GM21526 (cell line): ENCODE measurements around the gene HOXD13.

Experiments used
- ATAC-seq: cut with Tn5 transposase; IDR thresholded peaks from one replicate; pipeline ENCODE4 v1.9.1; 2021; ENCODE audit warnings: moderate library complexity; ENCODE audit not compliant: unreplicated experiment, low FRiP score

The HOXD13 gene

GRCh38 chr2:176117823-176118371 lies 25.4 kb downstream of the HOXD13 start:
- ATAC-seq: no peak

DNA sequence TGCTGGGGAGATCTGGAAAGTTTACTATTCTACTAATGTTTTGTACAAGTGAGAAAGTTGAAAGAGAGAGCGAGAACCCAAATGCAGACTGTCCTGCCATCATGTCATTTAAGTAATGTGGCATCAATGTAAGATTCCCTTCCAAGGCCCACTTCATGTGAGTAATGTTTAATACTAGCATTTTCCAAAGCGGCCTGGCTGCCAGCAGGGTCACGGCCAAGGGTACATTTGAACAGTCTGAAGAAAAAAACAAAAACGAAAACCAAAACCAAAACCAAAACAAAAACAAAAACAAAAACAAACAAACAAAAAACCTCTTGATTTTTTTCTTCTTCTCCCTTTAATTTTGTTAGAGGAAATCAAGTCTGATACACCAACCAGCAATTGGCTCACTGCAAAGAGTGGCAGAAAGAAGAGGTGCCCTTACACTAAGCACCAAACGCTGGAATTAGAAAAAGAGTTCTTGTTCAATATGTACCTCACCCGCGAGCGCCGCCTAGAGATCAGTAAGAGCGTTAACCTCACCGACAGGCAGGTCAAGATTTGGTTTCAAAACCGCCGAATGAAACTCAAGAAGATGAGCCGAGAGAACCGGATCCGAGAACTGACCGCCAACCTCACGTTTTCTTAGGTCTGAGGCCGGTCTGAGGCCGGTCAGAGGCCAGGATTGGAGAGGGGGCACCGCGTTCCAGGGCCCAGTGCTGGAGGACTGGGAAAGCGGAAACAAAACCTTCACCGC lies 26.2 kb downstream of the HOXD13 start:
- ATAC-seq: no peak

DNA sequence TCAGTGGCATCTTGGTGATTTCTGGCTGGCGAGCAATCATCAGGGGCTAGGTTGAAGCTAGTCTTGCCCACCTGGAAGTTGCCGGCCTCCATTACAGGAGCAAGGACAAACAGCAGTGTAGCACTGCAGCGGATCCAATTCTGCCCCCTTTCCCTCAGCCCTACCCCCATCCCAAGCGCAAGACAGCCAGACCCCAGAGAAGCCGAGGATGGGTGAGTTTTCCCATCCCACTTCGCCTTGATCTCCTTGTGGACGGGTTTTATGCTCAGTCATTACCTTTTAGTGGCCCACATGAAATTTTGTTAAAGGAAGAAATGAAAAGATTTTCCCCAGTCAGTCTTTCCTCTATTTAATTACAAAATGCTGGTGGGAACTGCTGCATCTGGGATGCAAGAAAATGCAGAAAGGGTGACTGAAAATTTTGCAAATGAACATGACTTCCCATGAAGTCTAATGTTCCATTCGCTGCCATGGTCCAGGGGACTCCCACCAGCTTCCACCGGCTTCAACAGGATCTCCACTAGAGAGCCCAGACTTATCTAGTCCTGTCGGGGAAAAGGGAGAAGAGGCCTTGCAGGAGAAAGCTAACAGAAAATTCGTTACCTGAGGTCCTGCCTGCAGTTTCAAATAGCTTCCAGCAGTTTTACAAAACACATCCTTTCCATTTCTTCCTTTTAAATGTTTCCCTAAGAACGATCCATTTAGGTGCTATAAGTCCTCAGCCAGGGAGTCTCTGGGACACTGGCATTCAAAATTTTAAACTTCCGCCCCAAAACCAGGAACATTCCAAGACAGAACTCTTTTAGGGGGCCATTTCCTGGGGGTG lies 28.1 kb downstream of the HOXD13 start:
- no peak for ATAC-seq

- no peak for ATAC-seq
These were observed 28.9 kb downstream of the HOXD13 start for GRCh38 chr2:176121190-176122051.

GRCh38 chr2:176122052-176122682 lies 29.6 kb downstream of the HOXD13 start:
- ATAC-seq: no peak

- ATAC-seq: no peak
These were observed 30.3 kb downstream of the HOXD13 start, which contains the start of gene HOXD9 for GRCh38 chr2:176122683-176123410. HOXD9 (plus strand) TSS chr2:176122719; CDS start chr2:176122769, 50 bp downstream.

- no peak for ATAC-seq
These were observed 31.0 kb downstream of the HOXD13 start for GRCh38 chr2:176123411-176124109.

- no peak for ATAC-seq
These were observed 31.8 kb downstream of the HOXD13 start for GRCh38 chr2:176124110-176124946.

DNA sequence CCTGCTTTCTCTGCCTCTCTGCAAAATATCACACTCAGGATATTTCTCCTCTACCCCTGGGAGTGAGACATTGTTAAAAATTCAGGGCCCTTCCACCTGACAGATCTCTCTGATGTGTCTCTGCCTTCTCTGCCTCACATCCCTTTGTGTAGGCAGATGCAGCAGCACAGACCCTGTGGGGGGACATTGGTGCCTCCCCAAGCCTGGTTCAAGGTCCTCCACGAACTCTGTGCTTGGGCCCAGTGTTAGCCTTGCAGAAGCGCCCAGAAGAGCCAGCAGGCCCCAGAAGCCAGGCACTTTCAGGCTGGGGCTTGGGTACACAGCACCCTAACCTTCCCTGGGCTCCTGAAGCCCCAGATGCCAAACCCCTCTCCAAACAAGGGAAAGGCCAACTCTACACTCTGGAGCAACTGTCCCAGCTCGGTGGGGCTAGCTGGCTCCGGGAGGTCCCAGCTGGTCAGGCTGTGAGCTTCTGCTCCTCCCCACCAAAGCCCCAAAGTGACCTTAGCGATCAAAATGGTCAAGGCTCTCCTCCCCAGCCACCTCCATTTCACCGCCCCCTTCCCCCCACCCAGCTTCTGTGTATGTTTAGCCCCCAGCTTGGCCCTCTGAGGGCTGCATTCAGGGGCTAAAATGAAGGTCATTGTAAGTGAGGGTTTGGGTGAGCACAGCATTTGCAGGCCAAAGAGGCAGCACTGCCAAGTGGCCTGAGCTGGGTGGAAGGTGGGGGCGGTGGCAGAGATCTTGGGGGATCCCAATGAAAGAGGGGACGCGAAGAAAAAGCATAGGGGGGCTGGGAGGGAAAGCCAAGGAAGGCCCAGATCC lies 32.6 kb downstream of the HOXD13 start:
- ATAC-seq: no peak

- no peak for ATAC-seq
These were observed 33.2 kb downstream of the HOXD13 start for GRCh38 chr2:176125772-176126054.

DNA sequence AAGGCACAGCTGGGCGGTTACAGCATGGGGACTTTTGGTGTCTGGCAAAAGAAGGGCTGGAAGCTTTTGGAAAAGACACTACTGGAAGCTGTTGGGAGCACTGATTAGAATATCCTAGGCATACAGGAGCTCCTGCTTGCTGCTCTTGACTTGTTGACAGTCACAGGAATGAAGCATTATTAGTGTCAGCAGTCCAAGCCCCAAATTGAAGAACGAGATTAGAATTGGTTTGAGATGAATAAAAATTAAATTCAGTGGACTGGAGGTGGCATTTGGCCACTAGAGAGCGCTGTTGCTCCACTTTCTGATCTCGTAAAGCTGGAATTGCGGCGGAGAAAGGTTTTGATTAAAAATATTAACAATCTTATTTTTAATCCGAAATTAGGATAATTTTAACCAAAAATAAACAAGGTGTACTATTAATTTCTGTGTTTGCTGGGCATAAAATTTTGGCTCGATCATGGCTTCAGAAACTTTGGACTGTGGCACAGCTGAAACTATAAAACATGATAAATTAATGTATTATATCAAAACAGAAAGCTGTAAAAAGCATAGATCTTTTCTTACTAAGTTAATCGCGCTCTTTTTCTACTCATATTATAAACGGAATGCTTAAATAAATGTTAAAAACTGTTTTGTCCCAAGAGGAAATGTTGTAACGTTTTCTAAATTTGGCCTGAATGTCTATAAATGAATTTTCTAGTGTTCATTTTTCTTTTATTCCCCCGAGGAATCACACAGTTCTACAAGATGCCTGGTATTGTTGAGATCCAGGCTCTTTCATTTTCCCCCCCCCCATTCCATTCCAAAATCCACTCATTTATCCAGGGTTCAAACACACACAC lies 34.6 kb downstream of the HOXD13 start:
- ATAC-seq: no peak

DNA sequence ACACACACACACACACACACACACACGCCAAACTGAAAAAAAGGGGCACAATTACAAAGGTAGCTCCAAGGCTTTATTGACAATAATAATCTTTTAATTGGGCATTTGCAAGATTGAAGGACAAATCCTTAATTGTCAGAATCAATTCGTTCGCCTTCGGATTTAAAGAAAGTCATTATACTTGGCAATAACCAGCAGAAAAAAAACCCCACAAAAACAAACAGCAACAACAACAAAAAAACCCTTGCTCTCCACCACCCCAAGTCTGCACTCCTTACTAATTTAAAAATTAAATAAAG lies 35.2 kb downstream of the HOXD13 start:
- no peak for ATAC-seq

DNA sequence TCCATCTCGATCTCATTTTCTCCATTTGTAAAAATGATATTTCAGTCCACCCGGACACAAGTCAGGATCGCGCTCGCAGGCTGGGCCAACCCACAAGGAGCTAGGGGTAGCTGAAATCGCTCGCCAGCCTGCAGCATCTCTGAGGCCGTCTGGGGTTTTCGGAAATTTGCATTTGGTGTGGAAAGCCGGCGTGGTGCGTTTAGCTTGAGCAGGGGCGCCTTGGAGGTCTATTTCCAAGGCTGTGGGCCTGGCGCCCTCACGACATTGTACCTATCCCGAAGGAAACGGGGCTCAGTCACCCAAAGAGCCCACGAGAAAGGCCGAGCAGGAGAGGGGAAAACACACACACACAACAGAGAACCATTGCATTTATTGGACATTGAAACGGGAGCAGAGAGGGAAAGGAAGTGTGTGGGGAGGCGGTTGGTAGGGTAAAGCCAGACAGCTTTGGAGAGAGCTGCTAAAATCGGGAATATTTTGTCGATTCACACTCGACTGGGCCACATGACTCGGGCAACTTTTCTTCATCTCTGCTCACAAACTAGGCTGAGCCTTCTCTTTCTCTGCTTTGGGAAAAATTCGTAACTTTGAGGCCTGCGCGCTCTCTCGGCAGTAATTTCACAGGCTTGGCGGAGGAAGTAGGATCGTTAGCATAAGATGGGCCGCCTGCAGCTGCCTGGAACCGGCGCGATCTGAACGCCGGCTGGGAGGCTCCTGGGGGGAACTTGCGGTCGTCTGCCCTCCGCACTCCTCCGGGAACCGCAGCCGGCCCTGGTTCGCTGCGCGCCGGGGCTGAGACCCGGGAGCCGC lies 35.9 kb downstream of the HOXD13 start:
- ATAC-seq: no peak

- no peak for ATAC-seq
These were observed 36.7 kb downstream of the HOXD13 start, which contains the start of gene HOXD8 for GRCh38 chr2:176128982-176129796. HOXD8 (plus strand) TSS chr2:176129705; CDS start chr2:176130367, 662 bp downstream.

DNA sequence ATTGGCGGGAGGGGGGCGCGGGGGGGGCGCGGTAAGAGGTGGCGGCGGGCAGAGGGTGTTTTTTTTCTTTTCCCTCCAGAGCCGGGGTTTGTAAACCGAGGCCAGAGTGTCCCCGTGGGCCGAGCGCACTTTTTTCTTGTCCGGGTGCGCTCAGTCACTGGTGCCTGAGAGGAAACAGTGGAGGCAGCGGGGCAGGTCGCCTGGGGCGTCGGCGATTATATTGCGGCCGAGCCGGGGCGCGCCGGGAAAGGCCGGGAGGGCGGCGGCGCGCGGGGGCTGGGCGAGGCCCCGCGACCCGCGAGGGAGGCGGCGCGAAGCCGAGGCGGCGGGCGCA lies 37.3 kb downstream of the HOXD13 start:
- no peak for ATAC-seq
